Testis (tissue), 3 donors: ENCODE data around the gene LRRFIP1. TPM values are rescaled to one million over a fixed set of nuclear protein-coding genes. Genes with fewer than 3 reads are reported as not detected.
"Not testable (repeated sequence)": the region's sequence is repeated elsewhere in the genome, so short reads cannot be mapped to it uniquely, and the experiment has no call there.

Experiments
- DNase-seq: peaks from one replicate; pipeline ENCODE4 v3.0.0-alpha.2; 2019
- H3K27ac ChIP-seq, 2 donors: fragments of 200-600 bp; sonication (generic); one replicate each; pipeline ENCODE4 v1.5.1; 2019
- H3K27me3 ChIP-seq: fragments of 200-600 bp; sonication (generic); one replicate; pipeline ENCODE4 v1.5.1; 2019
- H3K36me3 ChIP-seq: fragments of 200-600 bp; sonication (generic); one replicate; pipeline ENCODE4 v1.5.1; 2017; ENCODE audit warnings: low read depth; ENCODE audit errors: missing control alignments
- H3K4me1 ChIP-seq: fragments of 200-600 bp; sonication (generic); one replicate; pipeline ENCODE4 v1.5.1; 2019
- H3K4me3 ChIP-seq, 2 donors: fragments of 200-600 bp; sonication (generic); one replicate each; pipeline ENCODE4 v1.5.1; 2017 to 2019
- H3K9me3 ChIP-seq: fragments of 200-600 bp; sonication (generic); one replicate; pipeline ENCODE4 v1.5.1; 2017
- CTCF ChIP-seq, 3 experiments: fragments of 450-650 bp in 2 of 3; fragments of 200-600 bp in 1 of 3; sonication (generic) in 1 of 3; IDR thresholded peaks; one replicate each; pipeline ENCODE4 v1.5.1; 2016 to 2019; ENCODE audit warnings: antibody characterized with exemption in 3 of 3, mild to moderate bottlenecking in 2 of 3, moderate library complexity in 1 of 3
- POLR2A ChIP-seq: fragments of 450-650 bp; IDR thresholded peaks from one replicate; pipeline ENCODE4 v1.6.1; 2017; ENCODE audit warnings: antibody characterized with exemption, mild to moderate bottlenecking, moderate library complexity
- WGBS, 2 donors: methylation state at CpG; one replicate each; pipeline ENCODE4 v1.1.5; 2018; 5-methylcytosine and 5-hydroxymethylcytosine counted together
- intact Hi-C: fragments of 100-400 bp; cut with DNase I; formaldehyde crosslinking; loops from one replicate; pipeline ENCODE4 v1.15.1; 2023; ENCODE audit warnings: low total_unique reads
- polyA plus RNA-seq: library from polyadenylated mRNA; stranded (reverse); fragments of 350-450 nt; fragmentation: Illumina TruSeq; extraction: RNeasy Lipid Tissue Mini Kit (QIAGEN cat#74804); gene quantifications from one replicate; pipeline ENCODE4 v1.2.3, GENCODE V29; 2014; ENCODE audit warnings: low read depth, low replicate concordance; ENCODE audit not compliant: insufficient read depth
- total RNA-seq, 2 donors: library from RNA; depleted of rRNA; stranded (reverse); fragments of >200 nt; gene quantifications; one replicate each; pipeline ENCODE4 v1.2.3, GENCODE V29; 2016

LRRFIP1 gene
- total and polyA plus RNA-seq, 3 donors from 2014 or later, result 17.4 to 33.5 (median 25.5) TPM

- no peak for DNase-seq
- WGBS, 2 donors, result 58 to 73% methylated on average over 8 to 19 of the region's 19 CpGs
- Histone ChIP-seq H3K36me3 (no peaks in the 10 kb centered on the region), H3K27me3 (no peaks in the 10 kb centered on the region), H3K4me1 (peaks cover 12% of the 10 kb centered on the region), H3K4me3 (no peak overlapping the region), H3K27ac (no peak overlapping the region), H3K9me3 (no peaks in the 10 kb centered on the region)
- TF ChIP-seq POLR2A, result no peak
- intact Hi-C loops, result no loop called here
These were observed 36.1 kb upstream of the LRRFIP1 start for GRCh38 chr2:237591141-237591881.

GRCh38 chr2:237592425-237592980 is 34.9 kb upstream of the LRRFIP1 start:
- DNase-seq, result no peak
- TF ChIP-seq POLR2A (no peak), CTCF (IDR thresholded peaks at IDR 0.05) (no peak)
- Histone ChIP-seq H3K27me3 (no peaks in the 10 kb centered on the region), H3K4me1 (peaks cover 12% of the 10 kb centered on the region), H3K36me3 (no peaks in the 10 kb centered on the region), H3K9me3 (no peaks in the 10 kb centered on the region), H3K27ac (no peak overlapping the region), H3K4me3 (no peak overlapping the region)
- 91 to 94% methylated on average over 6 to 18 of the region's 18 CpGs for WGBS, 2 donors
- intact Hi-C loops, result no loop called here

GRCh38 chr2:237593036-237593435 is 34.4 kb upstream of the LRRFIP1 start:
- WGBS, 2 donors, result 76 to 78% methylated on average over 2 to 10 of the region's 10 CpGs
- DNase-seq, result no peak
- intact Hi-C loops, result no loop called here
- no peak overlapping the region for H3K4me3 ChIP-seq
- H3K36me3 ChIP-seq, result no peaks in the 10 kb centered on the region
- H3K9me3 ChIP-seq, result no peaks in the 10 kb centered on the region
- peaks cover 12% of the 10 kb centered on the region for H3K4me1 ChIP-seq
- H3K27ac ChIP-seq, result no peak overlapping the region
- no peak for TF ChIP-seq POLR2A
- TF ChIP-seq CTCF (IDR thresholded peaks at IDR 0.05), result no peak
- H3K27me3 ChIP-seq, result no peaks in the 10 kb centered on the region

- peaks cover 12% of the 10 kb centered on the region for H3K4me1 ChIP-seq
- H3K36me3 ChIP-seq, result no peaks in the 10 kb centered on the region
- H3K4me3 ChIP-seq, result no peak overlapping the region
- WGBS, 2 donors, result 93 to 97% methylated on average over 14 to 17 of the region's 17 CpGs
- intact Hi-C loops, result no loop called here
- no peak overlapping the region for H3K27ac ChIP-seq
- no peak for DNase-seq
- TF ChIP-seq POLR2A, result no peak
- no peak for TF ChIP-seq CTCF (IDR thresholded peaks at IDR 0.05)
- H3K9me3 ChIP-seq, result no peaks in the 10 kb centered on the region
- no peaks in the 10 kb centered on the region for H3K27me3 ChIP-seq
These were observed 33.6 kb upstream of the LRRFIP1 start for GRCh38 chr2:237593596-237594320.

GRCh38 chr2:237594514-237594871 is 32.9 kb upstream of the LRRFIP1 start:
- TF ChIP-seq POLR2A (no peak), CTCF (IDR thresholded peaks at IDR 0.05) (no peak)
- H3K27me3 ChIP-seq, result no peaks in the 10 kb centered on the region
- H3K27ac ChIP-seq, result no peak overlapping the region
- 68 to 70% methylated on average over 5 of the region's 5 CpGs for WGBS, 2 donors
- no peak overlapping the region for H3K4me3 ChIP-seq
- peaks cover 12% of the 10 kb centered on the region for H3K4me1 ChIP-seq
- no peaks in the 10 kb centered on the region for H3K36me3 ChIP-seq
- DNase-seq, result no peak
- intact Hi-C loops, result no loop called here
- H3K9me3 ChIP-seq, result no peaks in the 10 kb centered on the region

GRCh38 chr2:237595829-237596519 is 31.4 kb upstream of the LRRFIP1 start:
- intact Hi-C loops, DNase-seq, H3K36me3 ChIP-seq, H3K4me3 ChIP-seq, H3K9me3 ChIP-seq, H3K27me3 ChIP-seq, H3K27ac ChIP-seq: not testable (repeated sequence)
- 95 to 98% methylated on average over 5 of the region's 5 CpGs for WGBS, 2 donors
- peaks cover 11% of the 10 kb centered on the region for H3K4me1 ChIP-seq
